ENCODE results near the gene CNST.

DNA sequence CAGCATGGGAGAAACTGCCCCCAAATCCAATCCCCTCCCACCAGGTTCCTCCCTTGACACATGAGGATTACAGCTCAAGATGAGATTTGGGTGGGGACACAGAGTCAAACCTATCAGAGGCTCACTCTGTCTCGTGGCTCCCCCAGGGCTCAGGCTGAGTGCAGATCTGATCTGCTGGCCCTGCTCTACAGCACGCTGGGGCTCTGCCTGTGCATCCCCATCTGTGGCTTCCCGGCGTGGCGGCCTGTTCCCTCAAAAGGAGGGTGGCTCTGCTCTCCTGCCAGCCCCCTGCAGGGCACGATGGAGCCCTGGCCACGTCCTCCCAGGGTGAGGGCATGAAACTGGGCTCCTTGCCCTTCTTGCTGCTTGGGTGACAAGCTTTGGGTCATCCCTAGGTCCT, 39.3 kb upstream of the CNST start:
- TF ChIP-seq FOXK2 (IDR thresholded peaks at IDR 0.05) (no peak), ZNF274 (CRISPR knock-in tag; IDR thresholded peaks at IDR 0.05) (no peak)
- TF ChIP-seq, protein P1, sequence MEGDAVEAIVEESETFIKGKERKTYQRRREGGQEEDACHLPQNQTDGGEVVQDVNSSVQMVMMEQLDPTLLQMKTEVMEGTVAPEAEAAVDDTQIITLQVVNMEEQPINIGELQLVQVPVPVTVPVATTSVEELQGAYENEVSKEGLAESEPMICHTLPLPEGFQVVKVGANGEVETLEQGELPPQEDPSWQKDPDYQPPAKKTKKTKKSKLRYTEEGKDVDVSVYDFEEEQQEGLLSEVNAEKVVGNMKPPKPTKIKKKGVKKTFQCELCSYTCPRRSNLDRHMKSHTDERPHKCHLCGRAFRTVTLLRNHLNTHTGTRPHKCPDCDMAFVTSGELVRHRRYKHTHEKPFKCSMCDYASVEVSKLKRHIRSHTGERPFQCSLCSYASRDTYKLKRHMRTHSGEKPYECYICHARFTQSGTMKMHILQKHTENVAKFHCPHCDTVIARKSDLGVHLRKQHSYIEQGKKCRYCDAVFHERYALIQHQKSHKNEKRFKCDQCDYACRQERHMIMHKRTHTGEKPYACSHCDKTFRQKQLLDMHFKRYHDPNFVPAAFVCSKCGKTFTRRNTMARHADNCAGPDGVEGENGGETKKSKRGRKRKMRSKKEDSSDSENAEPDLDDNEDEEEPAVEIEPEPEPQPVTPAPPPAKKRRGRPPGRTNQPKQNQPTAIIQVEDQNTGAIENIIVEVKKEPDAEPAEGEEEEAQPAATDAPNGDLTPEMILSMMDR (CRISPR knock-in tag; IDR thresholded peaks at IDR 0.05): no peak
- TF ChIP-seq, protein P2, sequence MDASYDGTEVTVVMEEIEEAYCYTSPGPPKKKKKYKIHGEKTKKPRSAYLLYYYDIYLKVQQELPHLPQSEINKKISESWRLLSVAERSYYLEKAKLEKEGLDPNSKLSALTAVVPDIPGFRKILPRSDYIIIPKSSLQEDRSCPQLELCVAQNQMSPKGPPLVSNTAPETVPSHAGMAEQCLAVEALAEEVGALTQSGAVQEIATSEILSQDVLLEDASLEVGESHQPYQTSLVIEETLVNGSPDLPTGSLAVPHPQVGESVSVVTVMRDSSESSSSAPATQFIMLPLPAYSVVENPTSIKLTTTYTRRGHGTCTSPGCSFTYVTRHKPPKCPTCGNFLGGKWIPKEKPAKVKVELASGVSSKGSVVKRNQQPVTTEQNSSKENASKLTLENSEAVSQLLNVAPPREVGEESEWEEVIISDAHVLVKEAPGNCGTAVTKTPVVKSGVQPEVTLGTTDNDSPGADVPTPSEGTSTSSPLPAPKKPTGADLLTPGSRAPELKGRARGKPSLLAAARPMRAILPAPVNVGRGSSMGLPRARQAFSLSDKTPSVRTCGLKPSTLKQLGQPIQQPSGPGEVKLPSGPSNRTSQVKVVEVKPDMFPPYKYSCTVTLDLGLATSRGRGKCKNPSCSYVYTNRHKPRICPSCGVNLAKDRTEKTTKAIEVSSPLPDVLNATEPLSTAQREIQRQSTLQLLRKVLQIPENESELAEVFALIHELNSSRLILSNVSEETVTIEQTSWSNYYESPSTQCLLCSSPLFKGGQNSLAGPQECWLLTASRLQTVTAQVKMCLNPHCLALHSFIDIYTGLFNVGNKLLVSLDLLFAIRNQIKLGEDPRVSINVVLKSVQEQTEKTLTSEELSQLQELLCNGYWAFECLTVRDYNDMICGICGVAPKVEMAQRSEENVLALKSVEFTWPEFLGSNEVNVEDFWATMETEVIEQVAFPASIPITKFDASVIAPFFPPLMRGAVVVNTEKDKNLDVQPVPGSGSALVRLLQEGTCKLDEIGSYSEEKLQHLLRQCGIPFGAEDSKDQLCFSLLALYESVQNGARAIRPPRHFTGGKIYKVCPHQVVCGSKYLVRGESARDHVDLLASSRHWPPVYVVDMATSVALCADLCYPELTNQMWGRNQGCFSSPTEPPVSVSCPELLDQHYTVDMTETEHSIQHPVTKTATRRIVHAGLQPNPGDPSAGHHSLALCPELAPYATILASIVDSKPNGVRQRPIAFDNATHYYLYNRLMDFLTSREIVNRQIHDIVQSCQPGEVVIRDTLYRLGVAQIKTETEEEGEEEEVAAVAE (CRISPR knock-in tag; IDR thresholded peaks at IDR 0.05; ENCODE audit: borderline replicate concordance): no peak
- TF ChIP-seq, protein P3, sequence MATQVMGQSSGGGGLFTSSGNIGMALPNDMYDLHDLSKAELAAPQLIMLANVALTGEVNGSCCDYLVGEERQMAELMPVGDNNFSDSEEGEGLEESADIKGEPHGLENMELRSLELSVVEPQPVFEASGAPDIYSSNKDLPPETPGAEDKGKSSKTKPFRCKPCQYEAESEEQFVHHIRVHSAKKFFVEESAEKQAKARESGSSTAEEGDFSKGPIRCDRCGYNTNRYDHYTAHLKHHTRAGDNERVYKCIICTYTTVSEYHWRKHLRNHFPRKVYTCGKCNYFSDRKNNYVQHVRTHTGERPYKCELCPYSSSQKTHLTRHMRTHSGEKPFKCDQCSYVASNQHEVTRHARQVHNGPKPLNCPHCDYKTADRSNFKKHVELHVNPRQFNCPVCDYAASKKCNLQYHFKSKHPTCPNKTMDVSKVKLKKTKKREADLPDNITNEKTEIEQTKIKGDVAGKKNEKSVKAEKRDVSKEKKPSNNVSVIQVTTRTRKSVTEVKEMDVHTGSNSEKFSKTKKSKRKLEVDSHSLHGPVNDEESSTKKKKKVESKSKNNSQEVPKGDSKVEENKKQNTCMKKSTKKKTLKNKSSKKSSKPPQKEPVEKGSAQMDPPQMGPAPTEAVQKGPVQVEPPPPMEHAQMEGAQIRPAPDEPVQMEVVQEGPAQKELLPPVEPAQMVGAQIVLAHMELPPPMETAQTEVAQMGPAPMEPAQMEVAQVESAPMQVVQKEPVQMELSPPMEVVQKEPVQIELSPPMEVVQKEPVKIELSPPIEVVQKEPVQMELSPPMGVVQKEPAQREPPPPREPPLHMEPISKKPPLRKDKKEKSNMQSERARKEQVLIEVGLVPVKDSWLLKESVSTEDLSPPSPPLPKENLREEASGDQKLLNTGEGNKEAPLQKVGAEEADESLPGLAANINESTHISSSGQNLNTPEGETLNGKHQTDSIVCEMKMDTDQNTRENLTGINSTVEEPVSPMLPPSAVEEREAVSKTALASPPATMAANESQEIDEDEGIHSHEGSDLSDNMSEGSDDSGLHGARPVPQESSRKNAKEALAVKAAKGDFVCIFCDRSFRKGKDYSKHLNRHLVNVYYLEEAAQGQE (IDR thresholded peaks at IDR 0.05; ENCODE audit: borderline replicate concordance in 1 of 2, low read depth in 1 of 2, low read length in 2 of 2): no peak

Measured in HepG2 (cell line).